GM18868 (cell line): ENCODE results near the gene HLA-C.
"Not testable (repeated sequence)": the region's sequence is repeated elsewhere in the genome, so short reads cannot be mapped to it uniquely, and the experiment has no call there.

ENCODE experiments used
- ATAC-seq: cut with Tn5 transposase; IDR thresholded peaks from one replicate; pipeline ENCODE4 v1.9.1; 2021; ENCODE audit warnings: mild to moderate bottlenecking, moderate library complexity; ENCODE audit not compliant: unreplicated experiment

The HLA-C gene

GRCh38 chr6:31270788-31271640, 878 bp downstream of the HLA-C start:
- no peak for ATAC-seq

GRCh38 chr6:31268836-31269235, 3.1 kb downstream of the HLA-C start:
- ATAC-seq: no peak

- no peak for ATAC-seq
These were observed 3.5 kb downstream of the HLA-C start for GRCh38 chr6:31268369-31268765.

- ATAC-seq: no peak
These were observed 4.1 kb downstream of the HLA-C start for GRCh38 chr6:31267651-31268368.

- ATAC-seq: no peak
These were observed 5.1 kb downstream of the HLA-C start for GRCh38 chr6:31266567-31267360.

GRCh38 chr6:31265926-31266325, 6.0 kb downstream of the HLA-C start:
- ATAC-seq: no peak

- not testable (repeated sequence) for ATAC-seq
These were observed 8.5 kb downstream of the HLA-C start for GRCh38 chr6:31263346-31263933.

GRCh38 chr6:31259995-31260394, 11.9 kb downstream of the HLA-C start:
- ATAC-seq: not testable (repeated sequence)

GRCh38 chr6:31252625-31253024, 19.3 kb downstream of the HLA-C start:
- no peak for ATAC-seq

GRCh38 chr6:31251261-31251660, 20.6 kb downstream of the HLA-C start:
- ATAC-seq: no peak

GRCh38 chr6:31249184-31249583, 22.7 kb downstream of the HLA-C start:
- ATAC-seq: no peak

GRCh38 chr6:31247813-31248212, 24.1 kb downstream of the HLA-C start:
- no peak for ATAC-seq

- ATAC-seq: no peak
These were observed 25.8 kb downstream of the HLA-C start for GRCh38 chr6:31246051-31246521.

- no peak for ATAC-seq
These were observed 28.4 kb downstream of the HLA-C start for GRCh38 chr6:31243508-31243907.

GRCh38 chr6:31239854-31240253, 32.0 kb downstream of the HLA-C start:
- no peak for ATAC-seq

GRCh38 chr6:31234101-31234500, 37.8 kb downstream of the HLA-C start:
- ATAC-seq: not testable (repeated sequence)

GRCh38 chr6:31228476-31228875, 43.4 kb downstream of the HLA-C start:
- no peak for ATAC-seq

- no peak for ATAC-seq
These were observed 44.7 kb downstream of the HLA-C start for GRCh38 chr6:31227143-31227542.

GRCh38 chr6:31225735-31226134, 46.2 kb downstream of the HLA-C start:
- no peak for ATAC-seq

- ATAC-seq: no peak
These were observed 49.4 kb downstream of the HLA-C start for GRCh38 chr6:31222496-31222895.
